Cardiac muscle cell (in vitro differentiated cells and primary cell): ENCODE measurements around the gene LRFN2. TPM values are rescaled to one million over a fixed set of nuclear protein-coding genes. Genes with fewer than 3 reads are reported as not detected.

Experiments
- DNase-seq, 2 donors: peaks; one replicate each; pipeline versions ENCODE4 v3.0.0 to v3.0.0-alpha.2; 2010 to 2017; ENCODE audit warnings: low read depth in 1 of 2, low spot score in 1 of 2
- H3K27ac ChIP-seq: fragments of 200-600 bp; sonication (generic); 2 replicates; pipeline ENCODE4 v1.5.1; 2016
- H3K27me3 ChIP-seq: fragments of 200-600 bp; sonication (generic); 2 replicates; pipeline ENCODE4 v1.6.0; 2016; ENCODE audit warnings: control low read depth
- H3K36me3 ChIP-seq: fragments of 200-600 bp; sonication (generic); 2 replicates; pipeline ENCODE4 v1.5.1; 2016; ENCODE audit warnings: control low read depth
- H3K4me1 ChIP-seq: fragments of 200-600 bp; sonication (generic); 2 replicates; pipeline ENCODE4 v1.8.1; 2017; ENCODE audit warnings: low read depth, mild to moderate bottlenecking, mixed run types
- H3K4me3 ChIP-seq: fragments of 200-600 bp; sonication (generic); 2 replicates; pipeline ENCODE4 v1.5.1; 2016; ENCODE audit warnings: mild to moderate bottlenecking
- H3K9me3 ChIP-seq: fragments of 200-600 bp; sonication (generic); 2 replicates; pipeline ENCODE4 v1.5.1; 2017; ENCODE audit warnings: low read depth, mild to moderate bottlenecking, control low read depth
- CTCF ChIP-seq: IDR thresholded peaks from 2 replicates; pipeline ENCODE4 v1.5.1; 2012; ENCODE audit warnings: low read depth, mild to moderate bottlenecking, low read length
- polyA plus RNA-seq: library from polyadenylated mRNA; unstranded; fragments of >200 nt; fragmentation: Nextera tagmentation; extraction: Ambion mirVana; gene quantifications from 2 replicates; pipeline ENCODE4 v1.2.1, GENCODE V29; 2016
- total RNA-seq: library from RNA; depleted of rRNA; stranded (reverse); fragments of >200 nt; gene quantifications from 2 replicates; pipeline ENCODE4 v1.2.3, GENCODE V29; 2016

LRFN2 gene
- total and polyA plus RNA-seq, 2 experiments from 2014 or later: 0.15 TPM; not detected in 1

DNA sequence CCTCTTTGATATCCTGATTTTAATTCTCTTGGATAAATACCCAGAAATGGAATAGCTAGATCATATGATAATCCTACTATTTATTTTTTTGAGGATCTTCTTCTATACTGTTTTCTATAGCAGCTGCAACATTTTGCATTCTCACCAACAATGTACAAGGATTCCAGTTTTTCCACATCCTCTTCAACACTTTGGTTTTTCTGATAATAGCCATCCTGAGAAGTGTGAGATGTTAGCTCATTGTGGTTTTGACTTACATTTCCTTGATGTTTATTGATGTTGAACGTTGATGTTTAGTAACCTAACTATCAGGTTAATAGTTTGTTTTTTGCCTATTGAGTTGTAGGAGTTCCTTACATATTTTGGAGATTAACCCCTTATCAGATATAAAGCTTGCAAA lies 217.3 kb downstream of the LRFN2 start:
- Histone ChIP-seq H3K9me3 (no peaks in the 10 kb centered on the region), H3K27ac (no peak overlapping the region), H3K4me1 (no peaks in the 10 kb centered on the region), H3K4me3 (no peak overlapping the region), H3K27me3 (no peaks in the 10 kb centered on the region), H3K36me3 (no peaks in the 10 kb centered on the region)
- no peak for TF ChIP-seq CTCF
- DNase-seq: no peak

DNA sequence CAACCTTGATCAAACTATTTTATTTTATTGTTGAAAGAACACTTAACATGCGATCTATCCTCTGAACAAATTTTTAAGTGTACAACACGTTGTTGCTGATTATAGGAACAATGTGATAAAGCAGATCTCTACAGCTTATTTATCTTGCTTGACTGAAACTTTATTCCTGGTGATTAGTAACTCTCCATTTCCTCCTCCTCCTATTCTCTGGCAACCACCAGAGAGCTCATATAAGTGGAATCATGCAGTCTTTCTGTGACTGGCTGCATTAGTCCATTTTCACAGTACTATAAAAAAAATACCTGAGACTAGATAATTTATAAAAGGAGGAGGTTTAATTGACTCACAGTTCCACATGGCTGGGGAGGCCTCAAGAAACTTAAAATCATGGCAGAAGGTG lies 218.1 kb downstream of the LRFN2 start:
- no peaks in the 10 kb centered on the region for H3K4me1 ChIP-seq

GRCh38 chr6:40362859-40363258 lies 224.3 kb downstream of the LRFN2 start:
- H3K9me3 ChIP-seq: no peaks in the 10 kb centered on the region
- no peaks in the 10 kb centered on the region for H3K36me3 ChIP-seq
- no peak for DNase-seq
- no peaks in the 10 kb centered on the region for H3K27me3 ChIP-seq
- no peak overlapping the region for H3K27ac ChIP-seq
- TF ChIP-seq CTCF: no peak
- no peak overlapping the region for H3K4me3 ChIP-seq
- no peaks in the 10 kb centered on the region for H3K4me1 ChIP-seq

More for the DNA sequence above, 218.1 kb downstream of the LRFN2 start:
- no peak for DNase-seq
- no peak overlapping the region for H3K4me3 ChIP-seq
- H3K9me3 ChIP-seq: no peaks in the 10 kb centered on the region
- TF ChIP-seq CTCF: no peak
- H3K36me3 ChIP-seq: no peaks in the 10 kb centered on the region
- no peak overlapping the region for H3K27ac ChIP-seq
- H3K27me3 ChIP-seq: no peaks in the 10 kb centered on the region

GRCh38 chr6:40359808-40360207 lies 227.4 kb downstream of the LRFN2 start:
- no peaks in the 10 kb centered on the region for H3K27me3 ChIP-seq
- no peak overlapping the region for H3K27ac ChIP-seq
- no peak for TF ChIP-seq CTCF
- H3K9me3 ChIP-seq: no peaks in the 10 kb centered on the region
- DNase-seq: no peak
- no peak overlapping the region for H3K4me3 ChIP-seq
- no peaks in the 10 kb centered on the region for H3K4me1 ChIP-seq
- no peaks in the 10 kb centered on the region for H3K36me3 ChIP-seq

GRCh38 chr6:40358473-40359460 lies 228.4 kb downstream of the LRFN2 start:
- TF ChIP-seq CTCF: no peak
- H3K36me3 ChIP-seq: no peaks in the 10 kb centered on the region
- no peaks in the 10 kb centered on the region for H3K9me3 ChIP-seq
- peaks cover 4% of the 10 kb centered on the region for H3K4me1 ChIP-seq
- no peak overlapping the region for H3K4me3 ChIP-seq
- DNase-seq: no peak
- H3K27ac ChIP-seq: no peak overlapping the region
- H3K27me3 ChIP-seq: no peaks in the 10 kb centered on the region
